ENCODE measurements around the gene SEPTIN14.
A peak's percentile ranks its signal among the peaks of the same experiment; 100 is the strongest.
"Not testable (repeated sequence)": the region's sequence is repeated elsewhere in the genome, so short reads cannot be mapped to it uniquely, and the experiment has no call there.

The SEPTIN14 gene

DNA sequence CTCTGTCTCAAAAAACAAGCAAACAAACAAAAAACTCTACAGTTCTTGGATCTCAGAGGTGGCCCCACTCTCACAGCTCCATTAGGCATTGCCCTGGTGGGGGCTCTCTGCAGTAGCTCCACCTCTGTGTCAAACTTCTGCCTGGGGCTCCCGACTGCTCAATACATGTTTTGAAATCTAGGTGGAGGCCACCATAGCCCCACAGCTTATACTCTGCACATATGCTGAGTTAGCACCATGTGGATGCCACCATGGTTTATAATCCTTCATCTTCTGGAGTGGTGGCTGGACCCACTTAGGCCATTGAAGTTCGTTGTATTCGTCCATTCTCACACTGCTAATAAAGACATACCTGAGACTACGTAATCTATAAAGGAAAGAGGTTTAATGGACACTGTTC, 78.4 kb downstream of the SEPTIN14 start:
- no peak overlapping the region for H3K4me3 ChIP-seq (ENCODE audit: low read depth, low read length)
- TF ChIP-seq, protein P1, sequence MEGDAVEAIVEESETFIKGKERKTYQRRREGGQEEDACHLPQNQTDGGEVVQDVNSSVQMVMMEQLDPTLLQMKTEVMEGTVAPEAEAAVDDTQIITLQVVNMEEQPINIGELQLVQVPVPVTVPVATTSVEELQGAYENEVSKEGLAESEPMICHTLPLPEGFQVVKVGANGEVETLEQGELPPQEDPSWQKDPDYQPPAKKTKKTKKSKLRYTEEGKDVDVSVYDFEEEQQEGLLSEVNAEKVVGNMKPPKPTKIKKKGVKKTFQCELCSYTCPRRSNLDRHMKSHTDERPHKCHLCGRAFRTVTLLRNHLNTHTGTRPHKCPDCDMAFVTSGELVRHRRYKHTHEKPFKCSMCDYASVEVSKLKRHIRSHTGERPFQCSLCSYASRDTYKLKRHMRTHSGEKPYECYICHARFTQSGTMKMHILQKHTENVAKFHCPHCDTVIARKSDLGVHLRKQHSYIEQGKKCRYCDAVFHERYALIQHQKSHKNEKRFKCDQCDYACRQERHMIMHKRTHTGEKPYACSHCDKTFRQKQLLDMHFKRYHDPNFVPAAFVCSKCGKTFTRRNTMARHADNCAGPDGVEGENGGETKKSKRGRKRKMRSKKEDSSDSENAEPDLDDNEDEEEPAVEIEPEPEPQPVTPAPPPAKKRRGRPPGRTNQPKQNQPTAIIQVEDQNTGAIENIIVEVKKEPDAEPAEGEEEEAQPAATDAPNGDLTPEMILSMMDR (conservative IDR thresholded peaks at IDR 0.05; ENCODE audit: low read depth, low read length) = no peak
- DNase-seq (ENCODE audit: low read depth) = no peak

DNA sequence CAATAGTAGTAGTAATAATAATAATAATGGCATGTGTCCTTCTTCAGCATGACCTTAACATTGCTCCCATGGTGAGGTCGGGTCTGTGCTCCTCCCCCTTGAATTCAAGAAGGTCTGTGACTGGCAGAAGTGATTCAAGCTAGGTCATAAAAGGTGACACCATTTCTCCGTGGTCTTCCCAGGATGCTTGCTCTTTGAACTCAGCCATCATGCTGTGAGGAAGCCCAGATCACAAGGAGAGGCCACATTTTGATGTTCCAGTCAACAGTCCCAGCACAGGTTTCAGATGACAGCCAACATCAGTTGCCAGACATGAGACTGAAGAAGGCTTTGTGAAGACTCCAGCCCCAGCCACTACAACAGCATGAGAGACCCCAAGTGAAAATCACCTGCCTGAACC, 83.9 kb downstream of the SEPTIN14 start:
- DNase-seq (ENCODE audit: low read depth) = no peak
- H3K4me3 ChIP-seq (ENCODE audit: low read depth, low read length) = no peak overlapping the region
- TF ChIP-seq, protein P1 (conservative IDR thresholded peaks at IDR 0.05; ENCODE audit: low read depth, low read length) = no peak

DNA sequence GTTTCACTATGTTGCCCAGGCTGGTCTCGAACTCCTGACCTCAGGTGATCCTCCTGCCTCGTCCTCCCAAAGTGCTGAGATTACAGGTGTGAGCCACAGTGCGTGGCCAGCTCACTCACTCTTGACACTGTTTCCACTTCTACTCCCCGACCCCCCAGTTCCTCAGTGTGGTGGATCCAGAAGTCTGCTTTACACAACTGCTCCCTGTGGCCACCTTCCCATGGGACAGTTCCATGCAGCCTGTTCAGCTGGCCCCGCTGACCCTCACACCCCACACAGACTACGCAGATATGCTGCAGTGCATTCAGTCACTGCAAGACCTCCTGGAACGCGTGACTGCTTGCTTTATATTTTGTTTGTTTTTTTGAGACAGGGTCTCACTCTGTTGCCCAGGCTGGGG, 86.4 kb downstream of the SEPTIN14 start:
- no peak overlapping the region for H3K4me3 ChIP-seq (ENCODE audit: low read depth, low read length)
- no peak for DNase-seq (ENCODE audit: low read depth)
- TF ChIP-seq, protein P1 (conservative IDR thresholded peaks at IDR 0.05; ENCODE audit: low read depth, low read length) = no peak

DNA sequence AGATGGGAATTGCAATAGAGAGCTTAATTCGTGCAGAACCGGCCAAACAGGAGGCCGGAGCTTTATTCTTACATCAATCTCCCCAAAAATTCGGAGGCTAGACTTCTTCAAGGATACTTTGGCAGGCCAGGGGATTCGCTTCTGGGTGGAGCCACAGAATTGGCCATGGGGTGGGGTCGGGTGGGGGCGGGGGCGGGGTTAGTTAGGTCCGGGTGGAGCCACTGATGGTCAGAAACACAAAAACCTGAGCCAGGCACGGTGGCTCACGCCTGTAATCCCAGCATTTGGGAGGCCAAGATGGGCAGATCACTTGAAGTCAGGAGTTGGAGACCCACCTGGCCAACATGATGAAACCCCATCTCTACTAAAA, 87.5 kb downstream of the SEPTIN14 start:
- DNase-seq (ENCODE audit: low read depth) = no peak
- TF ChIP-seq, protein P1 (conservative IDR thresholded peaks at IDR 0.05; ENCODE audit: low read depth, low read length) = no peak
- H3K4me3 ChIP-seq (ENCODE audit: low read depth, low read length) = no peak overlapping the region

DNA sequence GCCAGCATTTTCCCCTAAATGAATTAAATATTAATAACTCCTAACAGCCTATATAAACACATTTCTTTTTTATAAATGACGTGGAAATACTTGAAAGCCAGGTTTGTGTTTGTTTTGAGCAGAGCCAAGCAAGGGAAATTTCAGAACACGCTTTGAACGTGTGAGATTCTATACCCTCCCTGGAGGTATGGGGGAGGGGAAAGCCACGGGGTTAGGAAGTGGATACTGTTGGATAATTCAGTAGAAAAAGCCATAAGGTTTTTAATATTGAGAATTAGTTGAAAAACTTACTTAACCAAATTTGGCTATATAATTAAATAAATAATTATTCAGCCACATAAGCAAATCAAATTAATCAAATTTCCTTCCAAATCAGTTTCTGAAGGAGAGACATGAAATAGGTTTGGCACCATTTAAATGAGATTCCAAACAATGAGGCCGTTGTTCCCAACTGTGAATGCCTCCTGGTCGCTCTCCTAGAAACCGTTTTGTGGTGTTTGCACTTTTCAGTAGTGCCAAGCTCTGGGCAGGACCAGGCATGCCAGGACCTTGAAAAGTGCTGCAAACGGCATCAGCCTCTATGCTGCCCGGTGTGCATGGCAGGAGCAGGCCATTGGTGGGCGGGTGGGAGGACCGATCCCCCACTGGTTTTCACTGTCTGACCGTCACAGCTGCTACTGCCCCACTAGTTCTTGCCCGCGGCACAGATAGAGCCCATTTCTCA, 88.1 kb downstream of the SEPTIN14 start:
- DNase-seq (ENCODE audit: low read depth) = peak; percentile 2
- TF ChIP-seq, protein P1 (conservative IDR thresholded peaks at IDR 0.05; ENCODE audit: low read depth, low read length) = no peak
- H3K4me3 ChIP-seq (ENCODE audit: low read depth, low read length) = no peak overlapping the region

DNA sequence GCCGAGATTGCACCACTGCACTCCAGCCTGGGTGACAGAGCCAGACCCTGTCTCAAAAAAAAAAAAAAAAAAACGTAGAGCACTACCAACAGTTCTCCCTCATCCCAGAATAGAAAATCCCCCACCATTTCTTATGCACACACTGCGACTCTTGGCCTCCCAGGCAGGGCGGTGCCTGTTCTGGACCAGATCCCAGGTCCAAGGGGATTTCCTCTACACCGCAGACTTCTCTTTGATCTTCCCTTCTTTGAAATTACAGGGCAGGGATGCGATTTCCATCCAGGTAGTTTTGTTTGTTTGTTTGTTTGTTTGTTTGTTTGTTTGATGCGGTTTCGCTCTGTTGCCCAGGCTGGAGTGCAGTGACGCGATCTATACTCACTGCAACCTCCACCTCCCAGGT, 91.8 kb downstream of the SEPTIN14 start:
- TF ChIP-seq, protein P1 (conservative IDR thresholded peaks at IDR 0.05; ENCODE audit: low read depth, low read length) = no peak
- peak; percentile 2 for DNase-seq (ENCODE audit: low read depth)
- H3K4me3 ChIP-seq (ENCODE audit: low read depth, low read length) = no peak overlapping the region

DNA sequence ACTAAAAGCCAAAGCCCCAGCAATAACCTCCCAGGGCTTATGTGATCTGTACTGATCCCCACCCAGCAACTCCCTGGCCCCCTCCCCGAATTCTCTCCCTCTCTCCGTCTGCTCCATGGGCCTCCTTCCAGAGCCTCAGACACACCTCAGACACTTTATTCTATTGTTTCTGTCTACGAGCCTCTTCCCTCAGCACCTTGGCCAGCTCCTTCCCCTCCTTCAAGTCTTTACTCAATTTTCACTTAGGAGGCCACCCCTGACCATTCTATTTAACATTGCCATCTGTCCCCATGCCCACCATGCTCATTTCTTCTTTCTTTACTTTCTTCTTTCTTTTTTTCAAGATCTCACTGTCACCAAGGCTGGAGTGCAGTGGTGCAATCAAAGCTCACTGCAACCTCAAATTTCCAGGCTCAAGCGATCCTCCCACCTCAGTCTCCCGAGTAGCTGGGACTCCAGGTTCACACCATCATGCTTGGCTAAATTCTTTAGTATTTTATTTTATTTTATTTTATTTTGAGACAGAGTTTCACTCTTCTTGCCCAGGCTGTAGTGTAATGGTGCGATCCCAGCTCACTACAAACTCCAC, 109.2 kb downstream of the SEPTIN14 start:
- DNase-seq (ENCODE audit: low read depth); H3K4me3 ChIP-seq (ENCODE audit: low read depth, low read length): not testable (repeated sequence)

DNA sequence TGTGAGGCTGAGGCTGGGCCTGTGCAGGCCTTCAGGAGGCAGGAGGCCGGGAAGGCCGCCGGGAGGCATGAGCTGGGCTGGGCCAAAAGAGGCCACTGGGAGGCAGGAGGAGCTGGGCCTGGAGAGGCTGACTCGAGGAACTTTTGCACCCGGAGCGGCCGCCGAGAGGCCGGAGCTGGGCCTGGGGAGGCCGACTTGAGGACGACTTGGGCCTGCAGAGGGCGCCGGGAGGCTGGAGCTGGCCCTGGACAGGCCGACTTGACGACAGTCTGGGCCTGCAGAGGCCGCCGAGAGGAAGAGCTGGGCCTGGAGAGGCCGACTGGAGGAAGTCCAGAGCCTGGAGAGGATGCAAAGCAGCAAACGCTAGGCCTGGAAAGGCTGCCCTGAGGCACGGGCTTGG, 117.8 kb downstream of the SEPTIN14 start:
- not testable (repeated sequence) for DNase-seq (ENCODE audit: low read depth)

More for the DNA sequence above, 117.8 kb downstream of the SEPTIN14 start:
- H3K4me3 ChIP-seq (ENCODE audit: low read depth, low read length) = not testable (repeated sequence)

All from choroid plexus epithelial cell (primary cell).